Bronchial epithelial cell (primary cell): ENCODE measurements around the gene C3. TPM values are rescaled to one million over a fixed set of nuclear protein-coding genes. Genes with fewer than 3 reads are reported as not detected.
A peak's percentile ranks its signal among the peaks of the same experiment; 100 is the strongest.

Experiments
- DNase-seq: peaks from one replicate; pipeline ENCODE4 v3.0.0-alpha.2; 2010; ENCODE audit warnings: low read depth
- FAIRE-seq: peaks from 2 replicates; lab custom pipeline; 2011; peaks lifted over from hg19 to GRCh38; lab: Jason Lieb, UNC
- H3K27me3 ChIP-seq: 2 replicates; pipeline ENCODE4 v1.5.1; 2011; ENCODE audit warnings: low read length; ENCODE audit not compliant: control insufficient read depth, insufficient read depth
- H3K36me3 ChIP-seq: 2 replicates; pipeline ENCODE4 v1.5.1; 2011; ENCODE audit warnings: low read length; ENCODE audit not compliant: control insufficient read depth, insufficient read depth
- H3K4me3 ChIP-seq: 2 replicates; pipeline ENCODE4 v1.5.1; 2011; ENCODE audit warnings: mild to moderate bottlenecking, low read depth, low read length, control low read depth
- CTCF ChIP-seq: IDR thresholded peaks from 2 replicates; pipeline ENCODE4 v1.5.1; 2011; ENCODE audit warnings: mild to moderate bottlenecking, moderate library complexity, low read length, control low read depth, inconsistent platforms; ENCODE audit not compliant: insufficient read depth, severe bottlenecking
- total RNA-seq: library from RNA; depleted of rRNA; stranded (reverse); fragments of >200 nt; gene quantifications from 2 replicates; pipeline ENCODE4 v1.2.1, GENCODE V29; 2014

Gene C3
- total RNA-seq, 1 donor from 2014 or later, result 1.3 TPM

- TF ChIP-seq CTCF, result no peak
- peaks cover 23% of the 10 kb centered on the region for H3K36me3 ChIP-seq
- H3K4me3 ChIP-seq, result peak overlapping the region; percentile 94
- H3K27me3 ChIP-seq, result no peaks in the 10 kb centered on the region
- peak; percentile 37 for DNase-seq
- FAIRE-seq, result no peak
These were observed 20.3 kb upstream of the C3 start for GRCh38 chr19:6740589-6741343.

GRCh38 chr19:6739883-6740588, 19.6 kb upstream of the C3 start:
- TF ChIP-seq CTCF, result no peak
- Histone ChIP-seq H3K36me3 (peaks cover 21% of the 10 kb centered on the region), H3K4me3 (peak overlapping the region; percentile 94), H3K27me3 (no peaks in the 10 kb centered on the region)
- FAIRE-seq, result no peak
- no peak for DNase-seq

- Histone ChIP-seq H3K36me3 (peaks cover 19% of the 10 kb centered on the region), H3K4me3 (peak within 1 kb of the TSS; percentile 94), H3K27me3 (no peaks in the 10 kb centered on the region)
- TF ChIP-seq CTCF, result no peak
- DNase-seq (no peak), FAIRE-seq (no peak)
These were observed 19.0 kb upstream of the C3 start, which contains the start of gene TRIP10 for GRCh38 chr19:6739390-6739882. TSS of gene TRIP10 (plus strand) at chr19:6739680. CDS start at chr19:6739762, 82 bp downstream.

- DNase-seq (no peak), FAIRE-seq (no peak)
- Histone ChIP-seq H3K4me3 (peak overlapping the region; percentile 35), H3K27me3 (no peaks in the 10 kb centered on the region), H3K36me3 (peaks cover 17% of the 10 kb centered on the region)
- TF ChIP-seq CTCF, result no peak
These were observed 18.4 kb upstream of the C3 start for GRCh38 chr19:6738787-6739389.

GRCh38 chr19:6737873-6738786, 17.7 kb upstream of the C3 start:
- FAIRE-seq (no peak), DNase-seq (peak; percentile 77)
- no peak overlapping the region for H3K4me3 ChIP-seq
- H3K27me3 ChIP-seq, result no peaks in the 10 kb centered on the region
- TF ChIP-seq CTCF, result peak; percentile 81
- H3K36me3 ChIP-seq, result peaks cover 16% of the 10 kb centered on the region
